SK-N-SH (cell line): ENCODE measurements around the gene LOX. TPM values are rescaled to one million over a fixed set of nuclear protein-coding genes. Genes with fewer than 3 reads are reported as not detected.

Source experiments
- CHD2 ChIP-seq: fragments of 150-350 bp; IDR thresholded peaks from 2 replicates; pipeline ENCODE4 v1.6.1; 2018; ENCODE audit warnings: low read length; ENCODE audit not compliant: partially characterized antibody
- ELF1 ChIP-seq: IDR thresholded peaks from 2 replicates; pipeline ENCODE4 v1.4.0; 2012
- EZH2phosphoT487 ChIP-seq: fragments of 200-600 bp; sonication (generic); IDR thresholded peaks from 2 replicates; pipeline ENCODE4 v1.6.1; 2017; ENCODE audit warnings: low read depth, mixed run types, mild to moderate bottlenecking, antibody characterized with exemption, moderate library complexity, borderline replicate concordance
- GATA2 ChIP-seq: sonication (generic); formaldehyde crosslinking; IDR thresholded peaks from 2 replicates; pipeline ENCODE4 v1.5.0; 2020; ENCODE audit warnings: mild to moderate bottlenecking, missing genetic modification reagents
- JUND ChIP-seq: IDR thresholded peaks from 2 replicates; pipeline ENCODE4 v1.4.0; 2012
- MEF2A ChIP-seq: IDR thresholded peaks from 2 replicates; pipeline ENCODE4 v1.4.0; 2012; ENCODE audit warnings: low read depth, borderline replicate concordance
- MXI1 ChIP-seq: IDR thresholded peaks from 2 replicates; pipeline ENCODE4 v1.6.1; 2012; ENCODE audit warnings: mild to moderate bottlenecking, low read depth, low read length, improper control_type of control experiment
- NRF1 ChIP-seq: IDR thresholded peaks from 2 replicates; pipeline ENCODE4 v1.6.1; 2012; ENCODE audit warnings: low read depth, mild to moderate bottlenecking, low read length
- POLR2AphosphoS5 ChIP-seq: IDR thresholded peaks from 2 replicates; pipeline ENCODE4 v1.6.1; 2012; ENCODE audit warnings: low read depth, low read length
- RAD21 ChIP-seq: IDR thresholded peaks from 2 replicates; pipeline ENCODE4 v1.6.1; 2012; ENCODE audit warnings: mild to moderate bottlenecking, low read length
- RCOR1 ChIP-seq: fragments of 150-350 bp; IDR thresholded peaks from 2 replicates; pipeline ENCODE4 v1.6.1; 2017; ENCODE audit warnings: antibody characterized with exemption, low read length
- REST ChIP-seq: IDR thresholded peaks from 2 replicates; pipeline ENCODE4 v1.6.1; 2012; ENCODE audit warnings: mild to moderate bottlenecking, low read depth, low read length, moderate library complexity
- RFX5 ChIP-seq: IDR thresholded peaks from 2 replicates; pipeline ENCODE4 v1.6.1; 2012; ENCODE audit warnings: mild to moderate bottlenecking, improper control_type of control experiment, low read length
- TAF1 ChIP-seq: IDR thresholded peaks from 2 replicates; pipeline ENCODE4 v1.6.1; 2012; ENCODE audit warnings: low read depth, mild to moderate bottlenecking, low read length, moderate library complexity, borderline replicate concordance
- TCF12 ChIP-seq: IDR thresholded peaks from 2 replicates; pipeline ENCODE4 v1.4.0; 2012
- USF2 ChIP-seq: fragments of 150-350 bp; IDR thresholded peaks from 2 replicates; pipeline ENCODE4 v1.6.1; 2017; ENCODE audit warnings: antibody characterized with exemption, low read length, low read depth, borderline replicate concordance
- YY1 ChIP-seq: IDR thresholded peaks from 2 replicates; pipeline ENCODE4 v1.4.0; 2012; ENCODE audit warnings: low read depth, mild to moderate bottlenecking
- polyA plus RNA-seq, 3 experiments: library from polyadenylated mRNA; depleted of rRNA; stranded (reverse); fragments of >200 nt; gene quantifications; 2 replicates each; pipeline ENCODE4 v1.2.3, GENCODE V29; 2012
- TF ChIP-seq, protein P1 (sequence below): fragments of 200-600 bp; sonication (generic); IDR thresholded peaks from 2 replicates; pipeline ENCODE4 v1.6.1; 2017; ENCODE audit warnings: antibody characterized with exemption, mild to moderate bottlenecking, moderate library complexity
- TF ChIP-seq, protein P2 (sequence below): IDR thresholded peaks from 2 replicates; pipeline ENCODE4; 2012

The LOX gene
- polyA plus RNA-seq, 1 of the 3 experiments (the other 2 are of a cell fraction): 36.3 TPM

GRCh38 chr5:122099060-122099790 lies 21.2 kb upstream of the LOX start (continued):
- TF ChIP-seq GATA2 (CRISPR knock-in tag) (no peak), RCOR1 (no peak), POLR2AphosphoS5 (no peak), RFX5 (no peak), ELF1 (no peak), JUND (peak; percentile 41; the same call in 1 of the 2 replicates), YY1 (no peak), REST (no peak), RAD21 (no peak), USF2 (no peak), MEF2A (no peak), EZH2phosphoT487 (no peak), MXI1 (no peak), TAF1 (no peak), TCF12 (peak; percentile 46; the same call in 1 of the 2 replicates), NRF1 (no peak), CHD2 (no peak)
- TF ChIP-seq, protein P1, sequence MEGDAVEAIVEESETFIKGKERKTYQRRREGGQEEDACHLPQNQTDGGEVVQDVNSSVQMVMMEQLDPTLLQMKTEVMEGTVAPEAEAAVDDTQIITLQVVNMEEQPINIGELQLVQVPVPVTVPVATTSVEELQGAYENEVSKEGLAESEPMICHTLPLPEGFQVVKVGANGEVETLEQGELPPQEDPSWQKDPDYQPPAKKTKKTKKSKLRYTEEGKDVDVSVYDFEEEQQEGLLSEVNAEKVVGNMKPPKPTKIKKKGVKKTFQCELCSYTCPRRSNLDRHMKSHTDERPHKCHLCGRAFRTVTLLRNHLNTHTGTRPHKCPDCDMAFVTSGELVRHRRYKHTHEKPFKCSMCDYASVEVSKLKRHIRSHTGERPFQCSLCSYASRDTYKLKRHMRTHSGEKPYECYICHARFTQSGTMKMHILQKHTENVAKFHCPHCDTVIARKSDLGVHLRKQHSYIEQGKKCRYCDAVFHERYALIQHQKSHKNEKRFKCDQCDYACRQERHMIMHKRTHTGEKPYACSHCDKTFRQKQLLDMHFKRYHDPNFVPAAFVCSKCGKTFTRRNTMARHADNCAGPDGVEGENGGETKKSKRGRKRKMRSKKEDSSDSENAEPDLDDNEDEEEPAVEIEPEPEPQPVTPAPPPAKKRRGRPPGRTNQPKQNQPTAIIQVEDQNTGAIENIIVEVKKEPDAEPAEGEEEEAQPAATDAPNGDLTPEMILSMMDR: no peak
- TF ChIP-seq, protein P2, sequence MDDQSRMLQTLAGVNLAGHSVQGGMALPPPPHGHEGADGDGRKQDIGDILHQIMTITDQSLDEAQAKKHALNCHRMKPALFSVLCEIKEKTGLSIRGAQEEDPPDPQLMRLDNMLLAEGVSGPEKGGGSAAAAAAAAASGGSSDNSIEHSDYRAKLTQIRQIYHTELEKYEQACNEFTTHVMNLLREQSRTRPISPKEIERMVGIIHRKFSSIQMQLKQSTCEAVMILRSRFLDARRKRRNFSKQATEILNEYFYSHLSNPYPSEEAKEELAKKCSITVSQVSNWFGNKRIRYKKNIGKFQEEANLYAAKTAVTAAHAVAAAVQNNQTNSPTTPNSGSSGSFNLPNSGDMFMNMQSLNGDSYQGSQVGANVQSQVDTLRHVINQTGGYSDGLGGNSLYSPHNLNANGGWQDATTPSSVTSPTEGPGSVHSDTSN: peak; percentile 23; the same call in 1 of the 2 replicates
